ENCODE data around the gene SLC4A2.
"Not testable (repeated sequence)": the region's sequence is repeated elsewhere in the genome, so short reads cannot be mapped to it uniquely, and the experiment has no call there.

SLC4A2 gene

DNA sequence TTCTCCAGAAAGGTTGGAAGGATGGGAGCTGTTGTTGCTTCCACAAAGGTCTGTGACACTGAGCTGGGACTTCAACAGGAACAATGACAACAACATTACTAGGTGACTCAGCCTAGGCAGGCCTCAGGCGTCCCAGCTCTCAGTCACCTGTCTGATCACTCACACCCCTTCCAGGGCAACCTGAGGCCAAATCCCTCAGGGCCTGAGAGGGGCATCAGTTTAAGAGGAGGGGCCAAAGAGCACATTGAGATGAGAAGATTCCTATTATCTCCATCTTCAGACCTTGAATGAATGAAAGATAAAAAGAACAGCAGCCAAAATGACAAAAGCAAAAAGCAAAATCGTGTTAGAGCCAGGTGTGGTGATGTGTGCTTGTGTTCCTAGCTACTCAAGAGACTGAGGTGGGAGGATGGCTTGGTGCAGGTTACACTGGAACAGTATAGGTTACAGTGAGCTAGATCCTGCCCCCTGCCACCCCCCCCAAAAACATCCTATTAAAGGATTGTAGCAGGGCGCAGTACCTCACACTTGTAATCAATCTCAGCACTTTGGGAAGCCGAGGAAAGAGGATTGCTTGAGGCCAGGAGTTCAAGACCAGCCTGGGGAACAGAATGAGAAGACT, 34.8 kb upstream of the SLC4A2 start, which contains the start of gene ATG9B:
ATG9B (minus strand) TSS at position 60 of the 622 bp plus-strand sequence. CDS start 71 bp downstream, outside the sequence.
- DNase-seq (ENCODE audit: low read depth), result no peak

DNA sequence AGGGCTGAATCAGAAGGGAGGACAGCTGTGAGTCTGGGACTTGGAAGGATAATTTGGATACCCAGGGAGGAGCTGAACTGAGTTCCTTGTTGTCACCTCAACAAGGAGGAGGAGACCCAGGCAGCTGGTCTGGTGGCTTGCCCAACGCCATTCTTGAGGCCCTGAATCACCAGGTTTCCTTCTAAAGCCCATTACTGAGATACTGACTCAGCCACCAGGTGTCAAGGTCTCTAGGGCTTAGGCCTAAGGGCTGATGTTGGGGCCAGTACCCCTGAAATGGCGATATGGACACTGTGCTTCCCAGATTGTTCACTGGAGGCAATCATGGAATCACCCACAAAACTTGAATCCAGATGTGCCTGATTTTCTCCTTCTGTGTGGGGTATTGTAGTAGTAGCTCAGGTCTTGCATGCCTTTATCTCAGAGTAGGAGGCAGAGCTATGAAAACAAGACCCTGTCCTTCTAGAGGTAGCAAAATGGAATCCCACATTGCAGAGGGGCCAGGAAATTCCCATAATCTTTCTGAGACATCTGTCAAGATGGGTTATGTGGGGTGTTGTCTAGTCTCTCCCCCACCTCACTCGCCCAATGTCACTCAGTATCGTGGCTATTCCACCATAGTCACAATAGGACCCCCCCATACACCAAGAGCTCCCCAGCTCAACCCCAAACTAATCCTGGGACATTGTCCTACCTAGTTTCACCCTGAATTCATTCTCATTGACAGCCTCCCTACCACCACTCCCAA, 33.3 kb upstream of the SLC4A2 start:
- no peak for DNase-seq (ENCODE audit: low read depth)

DNA sequence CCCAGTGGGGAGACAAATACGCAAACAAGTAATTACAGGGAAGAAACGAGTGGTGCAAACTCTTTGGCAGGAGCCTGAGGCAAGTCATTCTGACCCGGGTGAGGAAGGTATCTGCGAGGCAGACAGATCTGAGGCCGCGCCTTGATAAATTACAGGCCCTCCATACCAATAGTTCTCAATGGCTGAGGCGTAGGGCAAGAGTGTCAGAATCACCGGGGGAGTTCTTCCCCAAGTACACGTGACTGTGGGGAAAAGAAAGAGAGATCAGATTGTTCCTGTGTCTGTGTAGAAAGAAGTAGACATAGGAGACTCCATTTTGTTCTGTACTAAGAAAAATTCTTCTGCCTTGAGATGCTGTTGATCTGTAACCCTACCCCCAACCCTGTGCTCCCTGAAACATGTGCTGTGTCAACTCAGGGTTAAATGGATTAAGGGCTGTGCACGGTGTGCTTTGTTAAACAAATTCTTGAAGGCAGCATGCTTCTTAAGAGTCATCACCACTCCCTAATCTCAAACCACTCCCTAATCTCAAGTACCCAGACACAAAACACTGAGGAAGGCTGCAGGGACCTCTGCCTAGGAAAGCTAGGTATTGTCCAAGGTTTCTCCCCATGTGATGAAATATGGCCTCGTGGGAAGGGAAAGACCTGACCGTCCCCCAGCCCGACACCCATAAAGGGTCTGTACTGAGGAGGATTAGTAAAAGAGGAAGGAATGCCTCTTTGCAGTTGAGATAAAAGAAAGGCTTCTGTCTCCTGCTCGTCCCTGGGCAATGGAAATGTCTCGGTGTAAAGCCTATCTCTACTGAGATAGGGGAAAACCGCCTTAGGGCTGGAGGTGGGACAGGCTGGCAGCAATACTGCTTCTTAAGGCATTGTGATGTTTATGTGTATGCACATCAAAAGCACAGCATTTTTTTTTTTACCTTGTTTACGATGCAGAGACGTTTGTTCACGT, 32.3 kb upstream of the SLC4A2 start:
- DNase-seq (ENCODE audit: low read depth), result not testable (repeated sequence)

DNA sequence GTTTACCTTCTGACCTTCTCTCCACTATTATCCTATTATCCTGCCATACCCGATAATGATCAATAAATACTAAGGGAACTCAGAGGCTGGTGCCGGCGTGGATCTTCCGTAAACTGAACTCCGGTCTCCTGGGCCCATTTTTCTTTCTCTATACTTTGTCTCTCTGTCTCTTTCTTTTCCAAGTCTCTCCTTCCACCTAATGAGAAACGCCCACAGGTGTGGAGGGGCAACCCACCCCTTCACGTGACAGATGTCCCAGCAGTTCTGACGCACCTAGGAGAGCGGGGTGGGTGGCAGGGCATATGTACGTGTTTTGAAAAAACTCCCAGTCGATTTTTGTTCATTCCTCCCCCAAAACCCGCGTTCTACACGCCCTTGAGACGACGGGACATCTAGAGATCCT, 31.7 kb upstream of the SLC4A2 start:
- DNase-seq (ENCODE audit: low read depth), result not testable (repeated sequence)

DNA sequence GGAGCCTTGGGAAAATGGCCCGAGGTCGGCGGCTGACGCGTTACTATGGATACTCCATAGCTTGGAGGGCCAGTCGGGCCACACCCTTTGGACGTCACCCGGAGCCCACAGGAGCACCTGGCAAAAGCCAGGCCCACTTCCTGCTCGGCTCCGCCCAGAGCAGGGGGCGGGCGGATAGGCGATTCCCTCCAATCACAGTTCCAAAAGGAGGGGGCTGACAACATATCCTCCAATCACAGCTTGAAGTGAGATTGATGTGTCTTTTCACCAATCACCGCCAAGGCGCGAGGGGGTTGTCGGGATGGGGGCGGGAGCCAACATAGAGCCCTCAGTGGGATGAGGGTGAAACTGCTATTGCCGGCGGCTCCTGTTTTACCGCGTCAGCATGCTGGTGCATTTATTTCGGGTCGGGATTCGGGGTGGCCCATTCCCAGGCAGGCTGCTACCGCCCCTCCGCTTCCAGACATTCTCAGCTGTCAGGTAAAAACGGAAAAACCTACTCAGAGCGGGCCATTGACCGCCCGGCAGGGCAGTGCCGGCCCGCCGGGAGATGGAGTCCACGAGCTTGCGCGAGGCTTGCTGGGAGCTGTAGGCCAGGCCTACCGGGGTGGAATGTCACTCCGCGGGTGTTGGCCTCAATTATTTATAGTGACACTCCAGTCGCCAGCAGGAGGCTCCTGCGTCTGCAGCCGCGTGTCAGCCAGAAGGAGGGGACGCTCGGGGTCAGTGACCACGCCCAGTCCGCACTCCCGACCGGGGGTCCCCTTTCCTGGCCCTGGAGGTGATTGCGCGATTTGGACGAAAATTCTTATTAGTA, 31.1 kb upstream of the SLC4A2 start, which contains the start of gene ABCB8:
ABCB8 (plus strand) TSS at position 320 of the 817 bp plus-strand sequence; CDS start at position 386, 66 bp downstream.
- peak; percentile 96 for DNase-seq (ENCODE audit: low read depth)

DNA sequence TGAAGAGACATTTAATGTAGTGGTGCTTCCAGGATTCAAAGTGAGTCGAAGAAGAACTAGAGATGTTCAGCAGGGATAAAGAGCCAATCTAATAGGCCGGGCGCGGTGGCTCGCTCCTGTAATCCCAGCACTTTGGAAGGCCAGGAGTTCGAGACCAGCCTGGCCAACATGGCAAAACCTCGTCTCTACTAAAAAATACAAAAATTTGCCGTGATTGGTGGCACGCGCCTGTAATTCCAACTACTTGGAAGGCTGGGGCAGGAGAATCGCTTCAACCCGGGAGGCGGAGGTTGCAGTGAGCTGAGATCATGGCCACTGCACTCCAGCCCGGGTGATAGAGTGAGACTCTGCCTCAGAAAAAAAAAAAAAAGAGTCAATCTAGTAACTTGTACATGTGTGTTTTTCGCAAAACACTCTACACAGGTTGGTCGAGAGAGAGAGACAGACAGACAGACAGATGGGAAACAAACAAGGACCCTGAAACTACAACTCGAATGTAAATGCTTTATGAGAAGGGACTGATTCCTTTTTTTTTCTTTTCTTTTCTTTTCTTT, 30.4 kb upstream of the SLC4A2 start:
- DNase-seq (ENCODE audit: low read depth), result no peak

DNA sequence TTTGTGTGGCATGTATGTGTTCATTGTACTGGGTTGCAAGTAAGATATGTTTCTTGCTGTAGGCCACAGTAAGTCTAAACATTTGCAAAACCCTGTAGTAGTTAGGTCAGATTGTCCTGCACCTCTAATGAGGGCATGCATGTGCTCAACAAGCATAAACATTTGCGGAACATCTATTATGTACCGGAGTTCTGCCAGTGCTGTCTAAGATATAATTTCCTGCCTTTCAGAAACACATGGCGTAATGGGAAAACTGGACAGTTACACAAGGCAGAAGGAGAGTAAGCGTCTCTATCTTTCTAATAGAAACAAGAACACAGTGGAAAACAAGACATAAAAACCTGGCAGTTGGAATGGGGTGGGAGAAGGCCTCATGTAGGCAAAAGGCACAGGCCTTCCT, 28.4 kb upstream of the SLC4A2 start:
- DNase-seq (ENCODE audit: low read depth), result no peak

DNA sequence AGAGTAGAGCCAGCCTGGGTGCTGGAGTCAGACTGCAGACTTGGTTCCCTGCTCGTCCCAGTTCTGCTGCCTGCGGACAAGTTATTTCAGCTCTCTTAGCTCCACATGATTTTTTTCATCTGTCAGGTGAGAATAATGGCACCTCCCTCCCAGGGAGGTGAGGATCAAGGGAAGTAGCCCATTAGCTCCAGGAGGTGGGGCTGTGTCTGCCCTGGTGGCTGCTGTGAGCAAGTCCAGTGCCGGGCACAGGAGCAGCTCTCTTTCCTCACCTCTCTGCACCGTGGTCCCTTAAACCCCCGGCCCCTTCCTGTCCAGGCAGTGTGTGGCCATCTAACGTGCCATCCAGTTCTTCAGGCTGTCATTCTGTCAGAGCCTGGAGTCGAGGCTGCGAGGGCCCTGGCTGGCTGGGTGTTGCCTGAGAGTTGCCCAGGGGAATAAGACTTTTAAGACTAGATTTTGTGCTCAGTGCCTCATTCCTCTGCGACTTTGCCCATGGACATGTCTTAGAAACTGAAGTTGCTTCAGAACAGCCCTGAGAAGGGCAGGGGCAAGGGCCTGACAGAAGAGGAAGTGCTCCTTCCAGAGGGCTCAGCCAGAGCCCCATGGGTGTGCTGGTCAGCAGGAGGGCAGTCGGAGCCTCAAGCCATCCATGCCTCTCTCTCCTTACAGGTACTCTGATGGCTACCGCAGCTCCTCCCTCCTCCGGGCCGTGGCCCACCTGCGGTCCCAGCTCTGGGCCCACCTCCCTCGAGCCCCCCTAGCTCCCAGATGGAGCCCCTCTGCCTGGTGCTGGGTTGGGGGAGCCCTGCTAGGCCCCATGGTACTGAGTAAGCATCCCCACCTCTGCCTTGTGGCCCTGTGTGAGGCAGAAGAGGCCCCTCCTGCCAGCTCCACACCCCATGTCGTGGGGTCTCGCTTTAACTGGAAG, 26.2 kb upstream of the SLC4A2 start:
- no peak for DNase-seq (ENCODE audit: low read depth)

DNA sequence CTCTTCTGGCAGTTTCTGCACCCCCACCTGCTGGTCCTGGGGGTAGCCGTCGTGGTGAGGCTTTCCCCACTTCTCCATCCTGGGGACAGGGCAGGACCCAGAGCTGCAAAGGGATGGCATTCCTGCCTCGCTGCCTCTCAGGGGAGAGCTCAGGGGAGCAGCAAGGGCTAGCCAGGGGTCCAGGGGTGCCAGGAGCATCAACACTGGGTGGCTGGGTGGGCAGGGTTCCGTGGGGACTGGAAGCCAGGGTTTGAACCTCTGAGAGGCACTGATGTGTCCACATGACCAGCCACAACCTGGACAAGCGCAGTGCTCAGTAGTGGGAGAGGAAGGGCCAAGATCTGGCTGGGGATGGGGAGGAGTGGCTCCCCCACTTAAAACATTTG, 25.5 kb upstream of the SLC4A2 start:
- no peak for DNase-seq (ENCODE audit: low read depth)

DNA sequence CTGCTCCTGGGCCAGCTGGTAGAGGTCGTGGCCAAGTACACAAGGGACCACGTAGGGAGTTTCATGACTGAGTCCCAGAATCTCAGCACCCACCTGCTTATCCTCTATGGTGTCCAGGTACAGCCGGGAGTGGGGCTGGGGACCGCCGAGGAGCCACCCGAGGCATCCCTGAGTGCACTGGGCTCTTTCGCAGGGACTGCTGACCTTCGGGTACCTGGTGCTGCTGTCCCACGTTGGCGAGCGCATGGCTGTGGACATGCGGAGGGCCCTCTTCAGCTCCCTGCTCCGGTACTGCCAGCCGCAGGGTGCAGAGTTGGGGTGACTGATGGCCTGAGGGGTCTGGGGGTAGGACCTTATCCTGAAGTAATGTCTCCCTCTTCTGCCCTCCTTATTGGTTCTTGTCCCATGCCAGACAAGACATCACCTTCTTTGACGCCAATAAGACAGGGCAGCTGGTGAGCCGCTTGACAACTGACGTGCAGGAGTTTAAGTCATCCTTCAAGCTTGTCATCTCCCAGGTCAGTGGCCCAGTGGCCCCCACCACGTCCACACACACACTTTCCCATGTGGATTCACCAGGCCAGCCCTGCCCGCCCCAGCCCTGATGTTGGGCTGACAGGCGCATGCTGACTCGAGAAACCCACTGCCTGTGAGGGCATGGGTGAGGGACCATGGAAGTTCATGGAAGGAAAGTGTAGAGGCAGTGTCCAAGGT, 24.9 kb upstream of the SLC4A2 start:
- no peak for DNase-seq (ENCODE audit: low read depth)

DNA sequence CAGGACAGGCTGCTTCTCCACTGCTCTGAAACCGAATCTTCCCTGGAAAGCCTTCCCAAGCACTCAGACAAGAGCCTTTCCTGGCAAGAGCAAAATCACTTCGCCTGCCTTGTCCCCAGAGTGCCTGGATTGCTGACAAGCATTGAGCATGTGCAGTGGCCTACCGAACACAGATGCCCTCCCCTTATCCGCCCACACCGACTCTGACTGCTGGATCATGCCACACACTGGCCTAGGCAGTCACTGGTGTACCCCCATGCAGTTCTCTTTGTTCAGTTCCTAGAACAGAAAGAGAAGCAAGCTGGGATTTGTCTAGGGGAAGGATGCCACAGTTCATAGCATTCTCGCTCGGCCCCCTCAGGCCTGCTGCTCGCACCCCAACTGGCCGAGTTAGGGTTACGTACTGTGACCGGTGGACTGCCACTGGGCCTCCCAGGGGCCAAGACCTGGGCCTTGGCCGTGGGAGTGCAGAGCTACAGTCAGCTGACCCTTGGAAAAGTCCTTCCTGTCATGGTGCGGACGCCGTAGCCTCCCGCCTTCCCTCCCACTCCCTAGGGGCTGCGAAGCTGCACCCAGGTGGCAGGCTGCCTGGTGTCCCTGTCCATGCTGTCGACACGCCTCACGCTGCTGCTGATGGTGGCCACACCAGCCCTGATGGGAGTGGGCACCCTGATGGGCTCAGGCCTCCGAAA, 24.2 kb upstream of the SLC4A2 start:
- DNase-seq (ENCODE audit: low read depth), result no peak

DNA sequence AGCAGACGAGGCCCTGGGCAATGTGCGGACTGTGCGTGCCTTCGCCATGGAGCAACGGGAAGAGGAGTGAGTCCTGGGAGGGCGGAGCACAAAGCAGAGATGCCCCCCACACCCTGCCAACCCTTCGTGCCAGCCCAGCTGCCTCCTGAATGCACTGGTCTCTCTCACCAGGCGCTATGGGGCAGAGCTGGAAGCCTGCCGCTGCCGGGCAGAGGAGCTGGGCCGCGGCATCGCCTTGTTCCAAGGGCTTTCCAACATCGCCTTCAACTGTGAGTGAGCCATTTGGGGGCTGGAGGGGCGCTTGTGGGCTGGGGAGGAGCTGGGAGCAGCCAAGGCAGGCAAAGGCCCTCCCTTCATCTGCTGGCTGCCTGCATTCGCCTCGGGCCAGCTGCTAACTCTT, 23.5 kb upstream of the SLC4A2 start:
- no peak for DNase-seq (ENCODE audit: low read depth)

DNA sequence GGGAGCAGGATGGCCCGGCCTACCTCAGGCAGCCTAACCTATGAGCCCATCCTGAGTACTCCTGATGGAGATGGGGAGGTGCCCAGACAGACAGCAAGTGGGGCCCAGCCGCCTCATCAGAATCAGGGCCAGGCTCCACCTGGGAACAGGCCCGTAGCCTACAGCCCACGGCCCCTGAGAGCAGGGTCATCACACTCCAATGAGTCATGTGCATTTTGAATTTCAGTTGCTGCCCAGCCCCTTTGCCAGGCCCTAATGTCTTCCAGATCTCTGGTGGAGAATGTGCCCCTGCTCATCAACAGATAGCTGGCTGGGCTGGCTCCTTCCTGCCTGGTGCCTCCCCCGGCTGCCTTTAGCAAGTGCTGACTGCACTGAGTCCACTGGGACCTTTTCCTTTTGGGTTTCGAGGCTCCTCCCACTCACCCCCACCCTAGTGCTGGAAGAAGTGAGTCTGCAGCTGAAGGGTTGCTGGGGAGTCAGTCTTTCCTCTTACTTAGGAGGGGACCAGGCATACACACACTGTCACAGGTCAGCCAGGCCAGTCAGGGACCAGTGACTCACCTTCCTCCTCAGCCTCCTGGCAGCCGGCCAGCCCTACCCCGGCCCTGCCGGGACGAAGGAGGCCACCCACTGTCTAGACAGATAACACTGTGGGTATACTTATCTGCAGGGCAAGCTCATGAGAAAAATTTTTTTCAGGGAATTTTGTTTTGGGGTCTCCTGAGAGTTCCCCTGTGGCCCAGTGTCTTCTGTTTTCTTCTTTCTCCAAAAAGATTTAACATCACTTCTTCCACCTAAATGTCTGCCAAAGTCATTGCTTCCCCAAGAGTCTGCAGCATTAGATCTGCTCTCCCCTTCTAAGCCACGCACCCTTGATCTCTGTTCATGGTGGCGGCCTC, 20.2 kb upstream of the SLC4A2 start:
- no peak for DNase-seq (ENCODE audit: low read depth)

DNA sequence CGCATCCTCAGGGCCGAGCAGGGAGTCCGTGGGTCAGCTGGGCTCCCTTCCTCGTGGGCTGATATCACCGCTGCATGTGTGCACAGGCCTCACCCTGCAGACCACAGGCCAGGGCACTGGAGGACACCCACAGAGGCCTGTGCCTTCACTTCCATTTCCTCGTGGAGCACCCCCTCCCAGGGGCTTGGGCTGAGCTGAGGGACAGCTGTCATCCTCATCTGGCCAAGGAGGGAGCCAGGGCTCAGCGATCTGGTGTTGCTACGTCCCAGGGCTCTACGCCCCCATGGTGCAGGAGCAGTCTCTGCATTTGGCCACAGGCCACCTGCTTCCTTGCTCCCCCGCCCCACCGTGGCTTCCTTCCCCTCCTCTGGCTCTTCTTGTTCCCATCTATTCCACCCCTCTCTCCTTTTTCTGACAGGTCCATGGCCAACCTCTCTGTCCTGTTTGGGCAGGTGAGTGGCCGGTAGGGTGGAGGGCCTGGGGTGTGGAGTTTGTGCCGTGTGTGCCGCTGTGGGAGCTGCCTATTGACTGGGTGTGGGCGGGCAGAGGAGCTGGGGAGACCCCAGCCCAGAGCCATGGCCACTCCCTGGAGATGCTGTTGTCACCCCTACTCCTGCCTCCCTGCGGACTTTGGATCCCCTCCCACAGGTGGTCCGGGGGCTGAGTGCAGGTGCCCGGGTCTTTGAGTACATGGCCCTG, 19.4 kb upstream of the SLC4A2 start:
- DNase-seq (ENCODE audit: low read depth), result no peak

DNA sequence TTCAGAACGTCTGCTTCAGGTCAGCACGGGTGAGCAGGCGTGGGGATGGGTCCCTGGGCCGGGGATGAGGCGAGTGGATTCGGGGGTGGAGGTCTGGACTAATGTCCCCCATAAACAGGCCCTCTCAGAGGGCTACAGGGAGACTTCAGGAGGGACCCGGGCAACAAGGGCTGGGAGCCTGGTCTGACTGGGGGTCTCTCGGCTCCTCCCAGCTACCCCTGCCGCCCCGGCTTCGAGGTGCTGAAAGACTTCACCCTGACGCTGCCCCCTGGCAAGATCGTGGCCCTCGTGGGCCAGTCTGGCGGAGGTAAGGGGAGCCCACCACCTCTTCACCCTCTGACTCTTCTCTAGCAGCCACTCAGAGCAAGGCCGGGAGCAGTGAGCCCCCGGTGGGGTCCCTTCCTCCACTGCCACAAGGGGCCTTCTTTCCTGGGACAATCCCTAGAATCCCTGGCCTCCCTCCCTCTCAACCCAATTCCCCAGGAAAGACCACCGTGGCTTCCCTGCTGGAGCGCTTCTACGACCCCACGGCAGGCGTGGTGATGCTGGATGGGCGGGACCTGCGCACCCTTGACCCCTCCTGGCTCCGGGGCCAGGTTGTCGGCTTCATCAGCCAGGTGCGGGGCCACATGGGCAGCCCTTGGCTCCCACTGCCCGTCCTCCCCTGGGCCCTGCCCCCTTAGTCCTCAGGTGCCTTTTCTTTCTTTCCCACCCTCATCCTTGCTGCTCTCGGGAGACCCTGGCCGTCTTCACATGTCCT, 18.6 kb upstream of the SLC4A2 start:
- DNase-seq (ENCODE audit: low read depth), result no peak

DNA sequence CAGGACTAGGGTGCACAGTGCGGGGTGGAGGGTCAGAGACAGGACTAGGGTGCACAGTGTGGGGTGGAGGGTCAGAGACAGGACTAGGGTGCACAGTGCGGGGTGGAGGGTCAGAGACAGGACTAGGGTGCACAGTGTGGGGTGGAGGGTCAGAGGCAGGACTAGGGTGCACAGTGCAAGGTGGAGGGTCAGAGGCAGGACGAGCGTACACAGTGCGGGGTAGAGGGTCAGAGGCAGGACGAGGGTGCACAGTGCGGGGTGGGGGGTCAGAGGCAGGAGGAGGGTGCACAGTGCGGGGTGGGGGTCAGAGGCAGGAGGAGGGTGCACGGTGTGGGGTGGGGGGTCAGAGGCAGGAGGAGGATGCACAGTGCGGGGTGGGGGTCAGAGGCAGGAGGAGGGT, 15.9 kb upstream of the SLC4A2 start:
- not testable (repeated sequence) for DNase-seq (ENCODE audit: low read depth)
